HEK293 (cell line): Measurements from ENCODE around the gene C7orf57.

ENCODE experiments used
- GLIS2 ChIP-seq: fragments of 450-650 bp; formaldehyde crosslinking; IDR thresholded peaks from 2 replicates; pipeline ENCODE4 v1.5.1; 2016; ENCODE audit warnings: missing biosample characterization, missing genetic modification characterization
- KLF10 ChIP-seq: fragments of 450-650 bp; IDR thresholded peaks from 2 replicates; pipeline ENCODE4 v1.5.1; 2018; ENCODE audit warnings: missing biosample characterization, mild to moderate bottlenecking, missing genetic modification characterization
- ZBTB44 ChIP-seq: fragments of 450-650 bp; IDR thresholded peaks from 2 replicates; pipeline ENCODE4 v1.5.1; 2018; ENCODE audit warnings: missing biosample characterization, mild to moderate bottlenecking, missing genetic modification characterization
- ZNF274 ChIP-seq, 2 experiments: fragments of 200-500 bp in 1 of 2; fragments of 450-650 bp in 1 of 2; sonication (Bioruptor generic) in 1 of 2; formaldehyde crosslinking in 1 of 2; IDR thresholded peaks; 2 replicates each; pipeline versions ENCODE4 v1.5.1 to v1.6.1; 2014 to 2016; ENCODE audit warnings: borderline replicate concordance in 1 of 2, inconsistent platforms in 1 of 2, low read length in 1 of 2, missing biosample characterization in 1 of 2, missing genetic modification characterization in 1 of 2
- ZNF366 ChIP-seq: fragments of 450-650 bp; formaldehyde crosslinking; conservative IDR thresholded peaks from 2 replicates; pipeline ENCODE4 v1.5.1; 2016; ENCODE audit warnings: missing biosample characterization, missing genetic modification characterization
- ZNF514 ChIP-seq: fragments of 450-650 bp; formaldehyde crosslinking; IDR thresholded peaks from 2 replicates; pipeline ENCODE4 v1.5.1; 2016; ENCODE audit warnings: missing biosample characterization, missing genetic modification characterization
- ZNF692 ChIP-seq: fragments of 450-650 bp; formaldehyde crosslinking; IDR thresholded peaks from 2 replicates; pipeline ENCODE4 v1.5.1; 2016; ENCODE audit warnings: missing biosample characterization, missing genetic modification characterization
- TF ChIP-seq, protein P1 (sequence below): fragments of 450-650 bp; formaldehyde crosslinking; IDR thresholded peaks from 2 replicates; pipeline ENCODE4 v1.5.1; 2016; ENCODE audit warnings: missing biosample characterization, missing genetic modification characterization
- TF ChIP-seq, protein P2 (sequence below): fragments of 450-650 bp; formaldehyde crosslinking; IDR thresholded peaks from 2 replicates; pipeline ENCODE4 v1.5.1; 2016; ENCODE audit warnings: missing biosample characterization, missing genetic modification characterization

DNA sequence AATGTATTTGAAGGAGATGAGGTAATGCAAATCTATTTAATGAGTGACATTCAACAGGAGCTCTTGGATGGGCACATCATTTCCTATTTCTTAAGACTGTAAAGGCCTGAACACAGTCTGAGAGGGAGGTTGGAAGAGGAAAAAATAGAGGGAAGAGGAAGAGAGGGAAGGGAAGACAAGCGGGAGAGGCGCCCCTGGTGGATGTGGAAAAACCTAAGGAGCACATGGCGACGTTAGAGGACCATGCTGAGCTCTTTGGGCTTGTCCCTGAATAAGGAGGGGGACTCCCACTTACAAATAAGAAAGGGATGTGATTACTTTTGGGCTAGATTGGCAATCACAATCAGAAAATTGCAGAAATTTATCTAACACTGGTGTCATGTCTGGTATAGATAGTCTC, 26.1 kb upstream of the C7orf57 start:
- no peak for TF ChIP-seq KLF10 (tag by site-specific recombination)
- TF ChIP-seq GLIS2 = no peak
- no peak for TF ChIP-seq ZNF692 (tag by site-specific recombination)
- no peak for TF ChIP-seq ZBTB44
- TF ChIP-seq, protein P1, sequence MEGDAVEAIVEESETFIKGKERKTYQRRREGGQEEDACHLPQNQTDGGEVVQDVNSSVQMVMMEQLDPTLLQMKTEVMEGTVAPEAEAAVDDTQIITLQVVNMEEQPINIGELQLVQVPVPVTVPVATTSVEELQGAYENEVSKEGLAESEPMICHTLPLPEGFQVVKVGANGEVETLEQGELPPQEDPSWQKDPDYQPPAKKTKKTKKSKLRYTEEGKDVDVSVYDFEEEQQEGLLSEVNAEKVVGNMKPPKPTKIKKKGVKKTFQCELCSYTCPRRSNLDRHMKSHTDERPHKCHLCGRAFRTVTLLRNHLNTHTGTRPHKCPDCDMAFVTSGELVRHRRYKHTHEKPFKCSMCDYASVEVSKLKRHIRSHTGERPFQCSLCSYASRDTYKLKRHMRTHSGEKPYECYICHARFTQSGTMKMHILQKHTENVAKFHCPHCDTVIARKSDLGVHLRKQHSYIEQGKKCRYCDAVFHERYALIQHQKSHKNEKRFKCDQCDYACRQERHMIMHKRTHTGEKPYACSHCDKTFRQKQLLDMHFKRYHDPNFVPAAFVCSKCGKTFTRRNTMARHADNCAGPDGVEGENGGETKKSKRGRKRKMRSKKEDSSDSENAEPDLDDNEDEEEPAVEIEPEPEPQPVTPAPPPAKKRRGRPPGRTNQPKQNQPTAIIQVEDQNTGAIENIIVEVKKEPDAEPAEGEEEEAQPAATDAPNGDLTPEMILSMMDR (tag by site-specific recombination) = no peak
- TF ChIP-seq ZNF514 (tag by site-specific recombination) = no peak
- no peak for TF ChIP-seq ZNF366 (tag by site-specific recombination)
- no peak for TF ChIP-seq ZNF274 (IDR thresholded peaks at IDR 0.05; ENCODE audit: low read length)
- TF ChIP-seq ZNF274 (tag by site-specific recombination; IDR thresholded peaks at IDR 0.05; ENCODE audit: borderline replicate concordance) = no peak
- TF ChIP-seq, protein P2, sequence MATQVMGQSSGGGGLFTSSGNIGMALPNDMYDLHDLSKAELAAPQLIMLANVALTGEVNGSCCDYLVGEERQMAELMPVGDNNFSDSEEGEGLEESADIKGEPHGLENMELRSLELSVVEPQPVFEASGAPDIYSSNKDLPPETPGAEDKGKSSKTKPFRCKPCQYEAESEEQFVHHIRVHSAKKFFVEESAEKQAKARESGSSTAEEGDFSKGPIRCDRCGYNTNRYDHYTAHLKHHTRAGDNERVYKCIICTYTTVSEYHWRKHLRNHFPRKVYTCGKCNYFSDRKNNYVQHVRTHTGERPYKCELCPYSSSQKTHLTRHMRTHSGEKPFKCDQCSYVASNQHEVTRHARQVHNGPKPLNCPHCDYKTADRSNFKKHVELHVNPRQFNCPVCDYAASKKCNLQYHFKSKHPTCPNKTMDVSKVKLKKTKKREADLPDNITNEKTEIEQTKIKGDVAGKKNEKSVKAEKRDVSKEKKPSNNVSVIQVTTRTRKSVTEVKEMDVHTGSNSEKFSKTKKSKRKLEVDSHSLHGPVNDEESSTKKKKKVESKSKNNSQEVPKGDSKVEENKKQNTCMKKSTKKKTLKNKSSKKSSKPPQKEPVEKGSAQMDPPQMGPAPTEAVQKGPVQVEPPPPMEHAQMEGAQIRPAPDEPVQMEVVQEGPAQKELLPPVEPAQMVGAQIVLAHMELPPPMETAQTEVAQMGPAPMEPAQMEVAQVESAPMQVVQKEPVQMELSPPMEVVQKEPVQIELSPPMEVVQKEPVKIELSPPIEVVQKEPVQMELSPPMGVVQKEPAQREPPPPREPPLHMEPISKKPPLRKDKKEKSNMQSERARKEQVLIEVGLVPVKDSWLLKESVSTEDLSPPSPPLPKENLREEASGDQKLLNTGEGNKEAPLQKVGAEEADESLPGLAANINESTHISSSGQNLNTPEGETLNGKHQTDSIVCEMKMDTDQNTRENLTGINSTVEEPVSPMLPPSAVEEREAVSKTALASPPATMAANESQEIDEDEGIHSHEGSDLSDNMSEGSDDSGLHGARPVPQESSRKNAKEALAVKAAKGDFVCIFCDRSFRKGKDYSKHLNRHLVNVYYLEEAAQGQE (tag by site-specific recombination) = no peak
